Spleen (tissue), 7 donors: ENCODE results near the gene SEC16A.

Experiments
- POLR2A ChIP-seq, 3 donors: fragments of 450-650 bp; IDR thresholded peaks; one replicate each; pipeline ENCODE4 v1.5.1; 2017; ENCODE audit warnings: antibody characterized with exemption in 3 of 3, mild to moderate bottlenecking in 1 of 3
- POLR2AphosphoS5 ChIP-seq, 3 donors: sonication (generic); formaldehyde crosslinking; IDR thresholded peaks; one replicate each; pipeline ENCODE4 v1.5.1; 2017; ENCODE audit warnings: antibody characterized with exemption in 3 of 3
- TF ChIP-seq, protein P1 (sequence below), 11 experiments: fragments of 200-600 bp in 7 of 11; fragments of 450-650 bp in 4 of 11; sonication (generic) in 4 of 11; IDR thresholded peaks in 8 of 11; conservative IDR thresholded peaks in 3 of 11; 1 replicate in 7 of 11; 2 replicates in 4 of 11; pipeline versions ENCODE4 v1.4.0 to v1.8.0; 2016 to 2021; ENCODE audit warnings: antibody characterized with exemption in 11 of 11, inconsistent platforms in 4 of 11, mild to moderate bottlenecking in 1 of 11
- donor health status: DM: no; HTN: no; CAD: no; lungs with moderate emphysema.
- donor health status: DM: no; HTN: no; CAD: no.
- donor health status: DM: no; HTN: no; CAD: no.

- no peak for TF ChIP-seq POLR2AphosphoS5 (IDR thresholded peaks at IDR 0.05)
- TF ChIP-seq, protein P1, sequence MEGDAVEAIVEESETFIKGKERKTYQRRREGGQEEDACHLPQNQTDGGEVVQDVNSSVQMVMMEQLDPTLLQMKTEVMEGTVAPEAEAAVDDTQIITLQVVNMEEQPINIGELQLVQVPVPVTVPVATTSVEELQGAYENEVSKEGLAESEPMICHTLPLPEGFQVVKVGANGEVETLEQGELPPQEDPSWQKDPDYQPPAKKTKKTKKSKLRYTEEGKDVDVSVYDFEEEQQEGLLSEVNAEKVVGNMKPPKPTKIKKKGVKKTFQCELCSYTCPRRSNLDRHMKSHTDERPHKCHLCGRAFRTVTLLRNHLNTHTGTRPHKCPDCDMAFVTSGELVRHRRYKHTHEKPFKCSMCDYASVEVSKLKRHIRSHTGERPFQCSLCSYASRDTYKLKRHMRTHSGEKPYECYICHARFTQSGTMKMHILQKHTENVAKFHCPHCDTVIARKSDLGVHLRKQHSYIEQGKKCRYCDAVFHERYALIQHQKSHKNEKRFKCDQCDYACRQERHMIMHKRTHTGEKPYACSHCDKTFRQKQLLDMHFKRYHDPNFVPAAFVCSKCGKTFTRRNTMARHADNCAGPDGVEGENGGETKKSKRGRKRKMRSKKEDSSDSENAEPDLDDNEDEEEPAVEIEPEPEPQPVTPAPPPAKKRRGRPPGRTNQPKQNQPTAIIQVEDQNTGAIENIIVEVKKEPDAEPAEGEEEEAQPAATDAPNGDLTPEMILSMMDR (IDR thresholded peaks at IDR 0.05 in 8 of 11, conservative IDR thresholded peaks at IDR 0.05 in 3 of 11), result no peak
- TF ChIP-seq POLR2A (IDR thresholded peaks at IDR 0.05), result no peak
Measured at GRCh38 chr9:136456258-136456657, 26.6 kb downstream of the SEC16A start.
